COR-L47 (cell line): ENCODE data around the gene ETNPPL.

ENCODE experiments used
- DNase-seq: peaks from one replicate; lab custom pipeline; 2025; lab: John Stamatoyannopoulos, UW

ETNPPL gene

DNA sequence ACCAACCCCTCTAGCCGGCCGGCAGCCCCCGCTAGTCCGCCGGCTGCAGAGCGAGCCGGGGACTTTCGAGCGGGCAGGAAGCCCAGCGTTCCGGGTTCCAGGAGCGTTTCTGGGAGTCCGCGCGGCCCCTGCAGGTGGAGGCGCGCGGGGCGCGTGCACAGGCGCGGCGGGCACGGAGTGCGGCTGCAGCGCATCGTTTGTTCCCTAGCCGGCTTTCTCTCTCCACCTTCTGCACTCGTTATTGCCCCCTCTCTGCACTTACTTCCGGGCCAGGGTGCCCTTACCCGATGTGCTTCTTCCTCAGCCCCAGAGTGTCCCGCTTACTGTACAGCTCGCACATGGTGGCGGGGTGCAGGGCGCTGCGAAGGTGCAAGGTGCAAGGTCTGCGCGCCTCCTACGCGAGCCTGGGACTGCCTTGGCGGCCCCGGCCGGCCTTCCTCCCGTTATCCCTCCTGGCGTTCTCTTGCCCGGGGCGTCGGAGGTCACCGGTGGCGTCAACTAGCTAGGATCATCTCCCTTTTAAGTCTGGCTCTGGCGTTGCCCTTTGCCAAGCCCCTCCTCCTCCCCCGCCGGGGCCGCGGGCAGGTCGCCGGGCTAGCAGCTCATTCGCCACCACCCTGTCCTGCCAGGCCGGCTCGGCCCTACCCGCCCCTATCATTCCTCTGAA, at the start of gene ETNPPL:
Gene ETNPPL (minus strand): TSS at position 495 of the 667 bp plus-strand sequence. CDS start 155 bp downstream, at position 340.
- no peak for DNase-seq

DNA sequence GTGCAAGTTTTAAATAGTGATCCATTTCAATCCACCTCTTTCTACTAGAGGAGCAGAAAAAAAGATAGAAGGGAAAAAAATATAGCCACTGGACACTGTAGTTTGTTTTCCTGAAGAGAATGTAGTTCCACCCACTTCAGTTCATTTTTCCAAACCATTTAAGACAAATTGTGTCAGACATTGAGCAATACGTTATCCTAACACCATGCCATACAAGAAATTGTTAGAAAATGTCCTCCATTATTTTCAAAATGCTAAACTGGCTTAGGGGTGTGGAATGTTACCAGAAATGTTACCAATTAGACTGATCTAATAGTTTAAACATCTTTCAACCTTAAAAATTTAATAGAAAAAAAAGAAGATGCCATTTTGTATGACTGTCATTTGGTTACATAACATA, 48.6 kb upstream of the ETNPPL start:
- DNase-seq, result no peak

GRCh38 chr4:108810087-108810486, 47.2 kb upstream of the ETNPPL start:
- no peak for DNase-seq

- no peak for DNase-seq
Measured at GRCh38 chr4:108804648-108805273, 41.9 kb upstream of the ETNPPL start.

- DNase-seq, result no peak
Measured at GRCh38 chr4:108799306-108799705, 36.5 kb upstream of the ETNPPL start.

- DNase-seq, result no peak
Measured at GRCh38 chr4:108796173-108796572, 33.3 kb upstream of the ETNPPL start.

DNA sequence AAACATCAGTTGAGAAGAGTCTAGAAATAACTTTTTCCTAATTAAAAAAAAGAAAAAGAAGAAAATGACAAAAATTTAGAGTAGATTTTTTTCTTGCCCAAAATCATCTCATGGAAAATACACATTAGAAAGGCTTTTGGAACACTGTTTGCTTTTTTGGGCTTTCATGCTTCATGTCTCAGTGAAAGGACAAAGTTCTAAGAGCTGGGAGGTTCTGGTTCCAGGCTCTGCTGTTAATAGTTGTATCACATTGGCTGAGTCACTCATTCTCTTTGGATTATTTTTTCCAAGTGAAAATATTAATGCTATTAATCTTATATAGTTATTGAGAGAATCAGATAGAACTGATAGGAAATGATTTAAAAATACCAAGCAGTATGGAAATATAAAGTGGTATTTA, 32.9 kb upstream of the ETNPPL start:
- no peak for DNase-seq

- DNase-seq, result no peak
Measured at GRCh38 chr4:108794136-108794535, 31.3 kb upstream of the ETNPPL start.

DNA sequence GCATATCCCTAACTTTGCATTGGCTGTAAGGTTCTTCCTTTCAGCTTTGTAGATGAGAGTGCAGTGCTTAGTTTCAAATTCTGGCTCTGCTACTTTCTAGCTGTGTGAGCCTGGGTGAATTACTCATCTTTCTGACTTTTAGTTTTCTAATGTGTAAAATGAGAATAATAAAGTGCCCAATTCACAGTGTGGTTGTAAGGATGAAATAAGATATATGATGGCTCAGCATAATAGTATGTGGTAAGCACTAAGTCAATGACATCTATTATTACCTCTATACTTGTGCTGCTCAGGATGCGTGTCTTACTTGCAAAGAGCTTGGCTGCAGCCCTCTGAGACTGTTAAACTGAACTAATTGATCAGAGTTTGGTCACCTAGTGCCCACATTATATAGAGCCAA, 30.6 kb upstream of the ETNPPL start:
- DNase-seq, result no peak

DNA sequence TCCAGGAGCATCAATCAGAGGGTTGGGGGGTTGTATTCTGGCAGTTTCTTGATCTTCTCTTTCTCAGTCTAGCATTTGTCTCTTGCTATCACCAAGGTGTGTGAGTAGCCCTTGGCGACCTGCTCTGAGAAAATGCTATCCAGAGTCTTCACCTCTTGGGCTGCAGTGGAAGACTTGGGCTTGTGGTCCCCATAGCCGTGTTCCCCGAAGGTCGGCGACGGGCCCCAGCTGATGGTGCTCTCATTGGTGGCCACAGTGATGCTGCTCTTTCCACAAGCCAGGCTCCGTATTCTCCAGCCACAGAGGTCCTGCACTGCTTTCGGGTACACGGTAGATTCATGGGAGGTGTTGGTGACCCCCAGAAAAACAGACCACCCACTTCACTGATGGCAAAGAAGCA, 25.9 kb upstream of the ETNPPL start:
- DNase-seq, result no peak

GRCh38 chr4:108787724-108788123, 24.9 kb upstream of the ETNPPL start:
- DNase-seq, result no peak

GRCh38 chr4:108787106-108787505, 24.3 kb upstream of the ETNPPL start:
- no peak for DNase-seq

GRCh38 chr4:108786351-108786750, 23.5 kb upstream of the ETNPPL start:
- DNase-seq, result no peak

GRCh38 chr4:108783665-108784463, 21.0 kb upstream of the ETNPPL start:
- no peak for DNase-seq

DNA sequence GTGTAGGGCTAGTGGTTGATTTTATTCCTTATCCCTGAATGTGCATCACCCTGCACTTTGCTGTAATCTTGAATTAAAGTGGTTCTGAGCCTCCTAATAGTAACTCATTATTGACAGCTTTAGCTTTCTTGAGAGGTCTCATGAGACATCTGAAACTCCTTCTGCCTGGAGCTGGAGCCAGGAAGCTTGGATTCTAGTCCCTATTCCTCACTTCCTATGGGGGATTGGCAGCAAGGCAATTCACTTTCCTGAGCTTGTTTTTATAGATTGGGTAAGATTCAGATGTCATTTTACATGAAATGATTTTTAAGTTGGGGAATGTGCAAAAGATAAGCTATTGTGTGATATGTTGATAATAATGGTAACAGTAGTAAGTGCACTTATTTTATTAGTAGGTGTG, 17.1 kb upstream of the ETNPPL start:
- DNase-seq, result no peak

DNA sequence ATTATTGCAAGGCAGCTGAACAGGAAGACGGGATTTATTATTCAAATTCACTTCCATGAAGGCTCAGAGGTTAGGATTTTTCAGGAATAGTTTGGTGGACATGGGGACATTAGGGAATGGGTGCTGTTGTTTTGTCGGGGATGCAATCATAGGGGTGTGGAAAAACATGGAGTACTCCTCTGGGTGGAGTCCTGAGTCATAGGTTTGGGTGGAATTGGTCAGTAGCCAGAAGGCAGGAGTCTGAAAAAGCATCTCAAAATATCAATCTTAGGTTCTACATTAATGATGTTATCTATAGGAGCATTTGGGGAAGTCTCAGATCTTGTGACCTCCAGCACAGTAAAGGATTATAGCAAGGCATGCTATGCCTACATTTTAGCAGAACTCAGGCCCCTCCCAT, 14.5 kb upstream of the ETNPPL start:
- no peak for DNase-seq

DNA sequence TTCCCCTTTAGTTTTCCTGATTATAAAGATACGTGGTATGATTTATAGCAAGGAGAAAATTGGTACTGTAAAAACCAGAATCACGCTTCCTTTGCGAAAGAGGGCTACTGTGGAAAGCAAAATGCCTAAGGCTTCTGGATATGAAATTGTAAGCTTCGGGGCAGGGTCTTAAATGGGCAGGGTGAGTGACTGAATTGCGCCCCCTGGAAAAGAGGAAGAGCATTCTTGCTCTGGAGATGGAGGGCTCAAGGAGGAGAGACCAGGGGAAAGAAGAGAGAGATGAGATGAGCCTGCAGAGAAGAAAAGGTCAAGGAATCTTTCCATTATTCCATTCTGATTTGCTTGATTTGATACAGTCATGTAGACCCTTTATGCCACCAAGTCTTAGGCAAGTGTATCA, 13.1 kb upstream of the ETNPPL start:
- DNase-seq, result no peak

DNA sequence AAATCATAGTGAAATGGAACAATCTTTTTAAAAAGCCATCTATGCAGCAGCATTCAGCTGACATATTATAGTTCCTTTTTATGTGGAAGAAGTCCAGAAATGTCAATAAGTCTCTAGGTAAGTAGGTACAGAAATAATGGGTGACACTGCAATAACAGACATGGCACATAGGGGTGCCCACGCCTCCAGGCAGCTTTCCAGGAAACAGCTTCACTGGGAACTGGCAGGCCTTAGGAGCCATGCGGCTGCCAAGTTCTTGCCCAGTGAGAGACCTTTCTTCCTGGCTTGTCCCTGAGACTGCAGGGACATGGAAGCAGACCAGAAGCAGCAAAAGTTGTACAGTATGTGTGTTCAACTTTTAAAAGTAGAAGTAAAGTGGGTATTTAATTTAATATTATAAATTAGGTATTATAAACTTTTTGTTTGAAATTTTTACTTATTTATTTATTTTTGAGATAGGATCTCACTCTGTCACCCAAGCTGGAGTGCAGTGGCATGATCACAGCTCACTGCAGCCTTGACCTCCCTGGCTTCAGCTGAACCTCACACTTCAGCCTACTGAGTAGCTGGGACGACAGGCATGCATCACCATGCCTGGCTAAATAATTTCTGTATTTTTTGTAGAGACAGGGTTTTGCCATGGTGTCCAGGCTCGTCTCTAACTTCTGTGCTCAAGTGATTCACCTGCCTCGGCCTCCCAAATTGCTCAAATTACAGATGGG, 12.1 kb upstream of the ETNPPL start:
- no peak for DNase-seq

DNA sequence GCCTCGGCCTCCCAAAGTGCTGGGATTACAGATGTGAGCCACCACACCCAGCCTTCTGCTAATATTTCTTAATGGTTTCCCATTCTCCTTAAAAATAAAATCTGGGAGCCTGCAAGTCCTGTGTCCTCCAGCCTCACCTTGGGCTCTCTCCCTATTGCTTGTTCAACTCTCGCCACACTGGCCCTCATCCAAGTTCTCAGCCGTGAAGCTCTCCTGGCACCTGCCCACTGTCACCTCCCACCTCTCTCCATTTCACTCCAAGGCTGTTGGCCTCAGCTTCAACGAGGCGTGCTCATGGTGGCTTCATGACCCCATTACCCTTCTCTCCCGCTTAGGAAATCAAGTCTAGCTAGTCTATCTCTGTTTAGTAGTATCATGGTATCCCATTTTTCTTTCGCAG, 9.5 kb upstream of the ETNPPL start:
- no peak for DNase-seq

GRCh38 chr4:108766058-108766457, 3.2 kb upstream of the ETNPPL start:
- no peak for DNase-seq

GRCh38 chr4:108763986-108764385, 1.1 kb upstream of the ETNPPL start:
- no peak for DNase-seq

DNA sequence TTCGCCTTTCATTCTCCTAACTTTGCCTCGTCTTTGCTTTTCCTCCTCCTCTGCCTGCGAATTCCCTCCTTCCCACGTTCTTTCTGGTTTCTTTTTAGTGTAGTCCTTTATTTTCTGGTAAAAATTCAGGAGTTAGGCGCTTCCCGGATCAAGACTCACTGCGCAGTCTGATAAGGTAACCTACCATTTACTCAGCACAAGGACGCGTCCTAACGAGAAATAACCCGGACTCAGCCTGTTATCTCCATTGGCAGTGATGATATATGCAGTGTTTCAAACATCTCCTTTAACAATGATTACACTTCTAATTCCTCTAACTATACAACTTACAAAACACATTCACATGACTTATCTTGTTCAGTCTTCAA, 357 bp upstream of the ETNPPL start:
- DNase-seq, result no peak

DNA sequence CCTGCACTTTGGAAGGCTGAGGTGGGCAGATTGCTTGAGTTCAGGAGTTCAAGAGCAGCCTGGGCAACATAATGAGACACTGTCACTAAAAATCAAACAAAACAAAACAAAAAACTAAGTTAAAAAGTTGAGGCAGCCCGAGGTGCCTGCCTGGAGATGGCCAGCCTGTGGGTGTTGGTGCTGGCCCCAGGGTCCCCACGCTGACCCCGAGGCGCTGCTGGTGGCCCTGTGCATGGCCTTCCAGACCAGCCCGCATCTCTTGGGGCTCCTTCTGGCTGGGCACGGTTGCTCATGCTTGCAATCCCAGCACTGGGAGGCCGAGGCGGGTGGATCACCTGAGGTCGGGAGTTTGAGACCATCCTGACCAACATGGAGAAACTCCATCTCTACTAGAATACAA, 4.4 kb downstream of the ETNPPL start:
- no peak for DNase-seq
